HT-29 (cell line): ENCODE results near the gene RPEL1. TPM values are rescaled to one million over a fixed set of nuclear protein-coding genes. Genes with fewer than 3 reads are reported as not detected.
"Not testable (repeated sequence)": the region's sequence is repeated elsewhere in the genome, so short reads cannot be mapped to it uniquely, and the experiment has no call there.

ENCODE experiments used
- DNase-seq: peaks from one replicate; pipeline ENCODE4 v3.0.0-alpha.2; 2015; ENCODE audit warnings: low spot score
- total RNA-seq: library from RNA; depleted of rRNA; stranded (reverse); fragments of >200 nt; shearing (Covaris generic); gene quantifications from 2 replicates; pipeline ENCODE4 v1.2.3, GENCODE V29; 2014

The RPEL1 gene
- total RNA-seq, 1 experiment from 2014 or later, result 0.05 TPM

DNA sequence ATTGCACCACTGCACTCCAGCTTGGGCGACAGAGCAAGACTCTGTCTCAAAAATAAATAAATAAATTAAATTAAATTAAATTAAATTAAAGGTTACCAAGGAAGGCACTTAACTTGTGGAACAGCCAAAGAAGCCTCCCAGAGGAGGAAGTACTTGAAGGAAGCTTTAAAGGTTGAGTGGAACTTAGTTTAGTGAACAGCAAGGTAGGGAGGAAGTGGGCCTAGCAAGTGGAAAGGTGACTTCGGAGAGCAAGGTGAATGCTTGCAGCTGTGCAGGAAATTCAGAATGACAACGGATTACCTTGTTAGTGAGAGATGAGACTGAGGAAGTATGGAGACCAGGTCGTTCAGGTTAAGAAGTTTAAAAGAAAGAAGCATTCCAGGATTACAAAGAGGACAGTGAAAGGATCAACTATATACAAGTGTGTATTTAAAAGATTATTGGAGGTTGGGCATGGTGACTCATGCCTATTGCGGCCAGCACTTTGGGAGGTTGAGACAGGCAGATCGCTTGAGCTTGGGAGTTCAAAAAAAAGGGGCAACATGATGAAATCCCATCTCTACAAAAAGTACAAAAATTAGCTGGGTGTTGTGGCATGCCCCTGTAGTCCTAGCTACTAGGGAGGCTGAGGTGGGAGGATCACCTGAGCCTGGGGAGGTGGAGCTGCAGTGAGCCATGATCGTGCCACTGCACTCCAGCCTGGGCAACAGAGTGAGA lies 12.8 kb upstream of the RPEL1 start:
- peak; percentile 45 for DNase-seq

DNA sequence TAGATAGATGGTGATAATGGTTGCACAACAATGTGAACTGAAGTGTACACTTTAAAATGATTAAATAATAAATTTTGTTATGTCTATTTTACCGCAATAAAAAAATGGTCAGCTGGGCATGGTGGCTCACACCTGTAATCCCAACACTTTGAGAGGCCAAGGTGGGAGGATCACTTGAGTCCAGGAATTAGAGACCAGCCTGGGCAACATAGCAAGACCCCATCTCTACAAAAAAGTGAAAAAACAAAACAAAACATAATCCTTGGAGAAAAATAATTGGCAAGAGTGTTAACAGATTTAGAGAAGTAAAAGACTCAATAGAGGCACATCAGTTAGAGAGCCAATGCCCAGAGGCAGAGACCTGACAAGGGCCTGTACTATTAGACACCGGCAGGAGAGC lies 9.9 kb upstream of the RPEL1 start:
- DNase-seq, result no peak

DNA sequence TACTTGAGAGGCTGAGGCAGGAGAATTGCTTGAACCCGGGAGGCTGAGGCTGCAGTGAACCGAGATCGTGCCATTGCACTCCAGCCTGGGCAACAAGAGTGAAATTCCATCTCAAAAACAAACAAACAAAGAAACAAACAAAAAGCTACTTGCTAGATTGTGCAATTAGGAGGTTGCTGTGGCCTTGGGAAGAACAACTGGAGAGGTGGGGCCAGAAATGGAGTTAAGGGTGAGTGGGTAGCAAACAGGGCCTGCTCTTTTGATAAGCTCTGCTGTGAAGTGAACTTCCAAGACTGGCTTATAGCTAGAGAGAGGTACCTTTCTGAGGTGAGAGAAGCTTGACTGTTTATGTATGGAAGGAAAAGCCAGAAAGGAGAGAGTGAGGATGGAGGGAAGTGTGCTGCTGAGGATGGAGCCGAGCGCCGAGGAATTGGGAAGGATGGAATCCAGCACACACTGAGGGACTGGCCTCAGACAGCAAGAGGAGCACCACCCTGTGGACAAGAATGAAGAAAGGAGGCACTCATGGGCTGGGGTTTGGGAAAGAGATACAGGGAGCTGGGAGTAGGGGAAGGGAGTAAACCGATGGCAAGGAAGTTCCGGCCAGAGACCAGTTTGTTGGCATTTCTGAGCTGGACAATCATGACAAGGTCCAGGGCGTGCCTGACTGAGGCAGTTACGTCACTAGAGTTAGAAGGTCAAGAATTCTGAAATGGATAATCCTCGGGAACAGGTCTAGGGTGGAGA lies 7.0 kb upstream of the RPEL1 start:
- DNase-seq, result peak; percentile 97

DNA sequence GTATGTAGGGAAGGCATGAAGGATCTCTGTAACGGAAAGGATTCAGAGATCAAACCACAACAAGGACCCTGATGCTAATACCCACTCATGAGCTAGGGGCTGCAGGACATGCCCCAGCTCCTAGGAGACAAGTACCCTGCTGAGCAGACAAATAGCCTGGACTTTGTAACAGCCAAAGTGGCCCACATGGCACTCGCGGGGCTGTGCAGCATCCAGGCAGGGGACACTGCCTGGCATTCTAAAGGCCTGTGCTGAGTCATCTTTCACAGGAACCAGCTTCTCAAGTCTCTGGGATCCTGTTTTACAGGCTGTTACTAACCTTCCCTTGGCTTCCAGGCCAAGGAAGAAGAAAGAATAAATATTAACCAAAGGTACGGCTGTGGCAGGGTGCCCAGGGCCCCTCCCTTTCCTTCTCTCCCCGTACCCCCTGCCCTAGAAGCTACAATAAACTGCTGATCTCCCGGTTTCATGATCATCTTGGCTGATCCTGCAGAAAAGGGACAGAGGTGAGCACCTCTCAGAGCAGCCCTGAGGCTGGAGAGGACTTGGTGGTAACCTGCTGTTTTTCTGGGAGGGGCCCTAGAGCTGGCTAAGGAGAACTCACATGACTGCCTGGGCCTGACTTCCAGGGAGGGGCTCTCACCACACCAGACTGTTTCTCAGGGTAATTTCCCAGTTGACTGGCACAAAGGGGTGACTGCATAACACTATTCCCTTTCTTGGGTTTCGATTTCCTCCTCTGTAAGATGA lies 4.2 kb upstream of the RPEL1 start:
- peak; percentile 99 for DNase-seq

DNA sequence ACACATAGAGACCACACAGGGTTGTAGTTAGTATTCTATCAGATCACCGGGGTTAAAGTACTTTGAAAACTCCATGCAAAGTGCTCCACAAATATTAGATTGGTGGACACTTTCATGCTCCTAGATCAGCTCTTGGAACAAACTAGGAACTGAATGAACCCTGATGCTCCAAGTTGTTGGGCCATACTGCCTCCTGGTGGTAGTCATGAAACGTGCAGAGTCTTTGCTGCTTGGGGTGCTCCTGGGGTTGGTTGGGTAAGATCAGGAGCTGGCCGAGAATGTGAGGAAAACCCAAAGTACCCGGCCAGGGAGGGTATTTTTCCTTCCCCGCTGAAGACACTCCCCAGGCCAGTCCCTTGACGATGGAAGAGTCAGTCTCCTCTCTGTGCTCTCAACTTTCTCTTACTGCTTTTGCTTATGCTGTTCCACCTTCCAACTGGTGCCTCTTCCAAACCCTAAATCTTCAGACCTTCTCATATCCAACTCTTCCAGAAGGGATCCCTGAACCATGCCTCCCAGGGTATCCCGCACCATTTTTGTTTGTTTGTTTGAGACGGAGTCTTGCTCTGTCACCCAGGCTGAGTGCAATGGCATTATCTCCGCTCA lies 918 bp upstream of the RPEL1 start:
- peak; percentile 90 for DNase-seq

DNA sequence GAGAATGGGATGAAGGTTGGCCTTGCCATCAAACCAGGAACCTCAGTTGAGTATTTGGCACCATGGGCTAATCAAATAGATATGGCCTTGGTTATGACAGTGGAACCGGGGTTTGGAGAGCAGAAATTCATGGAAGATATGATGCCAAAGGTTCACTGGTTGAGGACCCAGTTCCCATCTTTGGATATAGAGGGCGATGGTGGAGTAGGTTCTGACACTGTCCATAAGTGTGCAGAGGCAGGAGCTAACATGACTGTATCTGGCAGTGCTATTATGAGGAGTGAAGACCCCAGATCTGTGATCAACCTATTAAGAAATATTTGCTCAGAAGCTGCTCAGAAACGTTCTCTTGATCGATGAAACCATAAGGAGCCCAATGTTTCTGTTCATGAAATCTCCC lies 637 bp downstream of the RPEL1 start:
- DNase-seq, result no peak

DNA sequence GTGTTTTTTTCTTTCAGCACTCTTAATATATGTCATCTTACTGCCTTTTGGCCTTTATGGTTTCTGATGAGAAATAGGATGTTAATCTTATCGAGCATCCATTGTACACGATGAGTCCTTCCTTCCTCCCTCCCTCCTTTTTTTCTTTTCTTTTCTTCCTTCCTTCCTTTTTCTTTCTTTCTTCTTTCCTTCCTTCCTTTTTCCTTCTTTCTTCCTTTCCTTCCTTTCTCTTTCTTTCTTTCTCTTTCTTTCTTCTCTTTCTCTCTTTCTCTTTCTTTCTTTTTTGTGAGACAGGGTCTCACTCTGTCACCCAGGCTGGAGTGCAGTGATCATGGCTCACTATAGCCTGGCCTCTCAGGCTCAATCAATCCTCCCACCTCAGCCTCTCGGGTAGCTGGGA lies 8.4 kb downstream of the RPEL1 start:
- DNase-seq, result no peak

DNA sequence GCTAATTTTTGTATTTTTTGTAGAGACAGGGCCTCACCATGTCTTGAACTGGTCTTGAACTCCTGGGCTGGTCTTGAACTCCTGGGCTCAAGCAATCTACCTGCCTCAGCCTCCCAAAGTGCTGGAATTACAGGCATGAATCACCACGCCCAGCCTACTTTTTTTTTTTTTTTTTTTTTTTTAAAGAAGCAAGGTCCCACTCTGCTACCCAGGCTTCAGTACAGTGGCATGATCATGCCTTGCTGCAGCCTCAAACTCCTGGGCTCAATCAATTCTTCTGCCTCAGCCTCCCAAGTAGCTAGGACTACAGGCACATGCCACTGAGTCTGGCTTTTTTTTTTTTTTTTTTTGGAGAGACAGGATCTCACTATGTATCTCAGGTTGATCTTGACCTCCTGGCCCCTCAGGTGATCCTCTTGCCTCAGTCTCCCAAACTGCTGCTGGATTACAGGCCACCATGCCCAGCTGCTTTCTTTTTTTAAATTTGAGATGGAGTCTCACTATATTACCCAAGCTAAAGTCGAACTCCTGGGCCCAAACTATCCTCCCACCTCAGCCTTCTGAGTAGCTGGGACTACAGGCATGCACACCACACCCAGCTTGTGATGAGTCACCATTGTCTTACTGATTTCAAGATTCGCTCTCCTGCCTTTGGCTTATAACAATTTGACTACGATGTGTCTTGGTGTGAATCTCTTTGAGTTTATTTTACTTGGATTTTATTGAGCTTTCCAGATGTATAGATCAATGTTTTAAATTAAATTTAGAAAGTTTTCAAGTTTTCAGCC lies 9.0 kb downstream of the RPEL1 start:
- no peak for DNase-seq

DNA sequence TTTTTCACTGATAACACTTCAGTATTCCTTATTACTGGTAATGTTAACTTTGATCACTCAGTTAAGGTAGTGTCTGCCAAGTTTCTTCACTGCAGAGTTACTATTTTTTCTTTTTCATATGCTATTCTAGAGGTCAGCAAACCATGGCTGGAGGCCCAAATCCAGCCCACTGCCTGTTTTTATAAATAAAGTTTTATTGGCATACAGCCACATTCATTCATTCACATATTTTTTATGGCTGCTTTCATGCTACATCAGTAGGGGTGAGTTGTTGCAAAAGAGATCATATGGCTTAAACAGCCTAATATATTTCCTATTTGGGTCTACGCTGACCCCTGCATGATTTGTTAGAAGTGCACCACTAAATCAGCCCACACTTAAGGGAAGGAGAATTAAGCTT lies 10.9 kb downstream of the RPEL1 start:
- DNase-seq, result no peak

DNA sequence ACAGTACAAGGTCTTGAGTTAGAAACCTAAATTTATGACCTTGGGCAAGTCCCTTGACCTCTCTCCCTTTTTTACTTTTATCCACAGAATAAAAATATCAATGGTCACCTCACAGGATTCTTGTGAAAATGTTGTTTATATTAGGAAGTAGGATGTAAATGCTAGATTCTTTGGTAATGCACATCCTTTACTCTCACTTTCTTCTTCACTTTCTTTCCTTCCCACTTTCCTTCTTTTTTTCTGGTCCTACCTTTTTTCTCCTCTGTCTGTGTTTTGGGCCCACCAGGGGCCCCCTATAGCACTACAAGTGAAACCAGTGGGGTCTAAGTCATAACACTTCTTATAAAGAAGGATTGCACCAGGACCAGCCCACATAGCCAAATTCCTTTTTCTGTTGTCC lies 12.1 kb downstream of the RPEL1 start:
- DNase-seq, result no peak

DNA sequence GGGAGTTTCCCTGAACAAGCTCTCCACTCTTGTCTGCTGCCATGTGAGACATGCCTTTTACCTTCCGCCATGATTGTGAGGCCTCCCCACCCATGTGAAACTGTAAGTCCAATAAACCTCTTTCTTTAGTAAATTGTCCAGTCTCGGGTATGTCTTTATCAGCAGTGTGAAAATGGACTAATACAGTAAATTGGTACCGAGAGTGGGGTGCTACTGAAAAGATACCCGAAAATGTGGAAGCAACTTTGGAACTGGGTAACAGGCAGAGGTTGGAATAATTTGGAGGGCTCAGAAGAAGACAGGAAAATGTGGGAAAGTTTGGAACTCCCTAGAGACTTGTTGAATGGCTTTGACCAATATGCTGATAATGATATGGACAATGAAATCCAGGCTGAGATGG lies 13.2 kb downstream of the RPEL1 start:
- not testable (repeated sequence) for DNase-seq

DNA sequence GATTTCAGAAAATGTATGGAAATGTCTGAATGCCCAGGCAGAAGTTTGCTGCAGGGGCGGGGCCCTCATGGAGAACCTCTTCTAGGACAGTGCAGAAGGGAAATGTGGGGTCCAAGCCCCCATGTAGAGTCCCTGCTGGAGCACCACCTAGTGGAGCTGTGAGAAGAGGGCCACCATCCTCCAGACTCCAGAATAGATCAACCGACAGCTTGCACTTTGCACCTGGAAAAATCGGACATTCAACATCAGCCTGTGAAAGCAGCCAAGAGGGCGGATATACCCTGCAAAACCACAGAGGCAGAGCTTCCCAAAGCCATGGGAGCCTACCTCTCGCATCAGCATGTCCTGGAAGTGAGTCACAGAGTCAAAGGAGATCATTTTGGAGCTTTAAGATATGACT lies 14.3 kb downstream of the RPEL1 start:
- DNase-seq, result no peak

DNA sequence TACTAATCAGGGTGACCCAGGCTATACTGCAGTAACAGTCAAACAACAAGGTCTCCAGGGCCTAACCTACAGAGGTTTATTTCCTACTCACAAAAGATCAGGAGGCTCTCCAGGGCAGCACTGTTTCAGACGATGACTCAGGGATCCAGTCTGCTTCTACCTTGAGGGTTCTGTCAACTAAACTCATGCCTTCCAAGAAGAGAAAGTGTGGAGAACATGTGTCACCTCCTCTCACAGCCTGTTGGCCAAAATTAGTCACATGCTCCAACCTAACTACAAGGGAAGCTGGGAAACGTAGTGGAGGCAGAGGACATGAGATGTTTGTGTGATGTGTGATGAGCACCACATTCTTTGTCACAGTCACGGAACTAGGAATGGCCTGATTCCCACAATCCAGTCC lies 16.5 kb downstream of the RPEL1 start:
- DNase-seq, result no peak

DNA sequence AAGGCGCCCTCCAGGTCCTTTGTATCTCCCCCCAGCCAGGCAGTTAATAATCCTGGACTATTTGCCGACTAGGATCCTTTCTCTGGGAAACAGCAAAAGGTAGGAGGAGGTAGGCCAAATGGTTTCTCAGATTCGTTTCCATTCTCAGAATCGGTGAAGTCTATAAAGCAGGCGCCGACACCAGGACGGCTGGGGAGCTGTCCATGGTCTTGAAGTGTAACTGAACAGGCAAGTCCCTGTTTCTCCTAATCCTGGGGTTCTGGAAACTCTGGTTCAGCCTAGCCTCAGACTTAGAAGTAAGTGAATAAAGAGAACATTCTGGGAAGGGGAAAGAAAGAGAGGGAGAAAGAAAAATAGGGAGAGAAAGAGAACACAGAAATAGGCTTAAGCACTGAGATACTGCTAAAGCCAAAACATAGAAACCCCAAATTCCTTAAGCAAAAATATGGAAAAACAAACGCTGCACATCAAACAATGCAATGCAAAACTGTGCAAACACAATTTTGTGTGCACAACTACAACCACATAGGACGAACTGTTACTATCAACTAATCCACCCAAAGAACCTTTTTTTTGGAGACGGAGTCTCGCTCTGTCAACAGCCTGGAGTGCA lies 20.1 kb downstream of the RPEL1 start:
- peak; percentile 64 for DNase-seq

DNA sequence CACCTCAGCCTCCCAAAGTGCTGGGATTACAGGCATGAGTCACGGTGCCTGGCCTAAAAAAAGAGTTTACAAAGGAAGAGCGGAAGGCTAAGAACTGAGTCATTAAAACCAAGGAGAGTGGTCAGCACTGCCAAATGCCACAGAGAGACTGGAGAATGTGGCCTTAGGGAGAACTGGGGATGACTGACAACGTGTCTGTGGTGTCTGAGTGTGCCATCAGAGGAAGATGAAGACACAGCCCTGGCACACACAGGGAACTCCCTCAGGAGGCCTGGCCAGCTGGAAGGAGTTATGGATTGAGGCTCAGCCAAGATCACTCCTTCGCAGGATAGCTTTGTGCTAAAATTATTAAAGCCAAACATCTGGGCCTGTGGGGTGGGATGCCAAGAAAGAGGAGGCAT lies 27.4 kb downstream of the RPEL1 start:
- no peak for DNase-seq

DNA sequence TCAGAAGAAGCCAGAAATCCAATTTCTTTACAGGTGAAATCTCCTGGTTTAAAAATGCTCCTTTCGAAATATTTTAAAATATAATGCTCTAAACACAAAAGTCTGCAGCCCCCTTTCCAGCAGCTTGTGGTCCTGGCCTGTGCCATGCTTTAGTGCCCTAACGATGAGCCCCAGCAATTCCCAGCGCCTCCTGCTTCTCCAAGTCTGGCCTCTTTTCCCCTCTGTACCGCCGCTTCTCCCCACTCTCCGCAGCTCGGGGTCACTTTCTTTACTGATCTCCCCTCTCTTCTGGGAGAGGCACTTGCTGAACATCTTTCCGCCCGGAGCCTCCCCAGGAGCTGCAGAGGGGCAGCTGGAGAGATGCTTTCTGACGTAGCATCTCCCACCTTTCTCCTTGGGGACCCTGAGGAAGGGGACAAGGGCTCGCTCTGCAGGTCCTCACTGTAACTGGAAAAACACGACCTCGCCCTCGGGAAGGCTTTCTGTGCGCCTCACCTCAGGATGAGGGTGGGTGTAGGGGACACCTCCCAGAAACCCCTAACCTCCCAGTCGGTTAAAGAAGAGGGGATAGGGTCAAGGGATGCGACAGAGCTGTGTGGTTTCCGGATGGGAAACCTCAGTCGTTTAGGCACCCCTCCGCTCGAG lies 30.7 kb downstream of the RPEL1 start:
- DNase-seq, result no peak

DNA sequence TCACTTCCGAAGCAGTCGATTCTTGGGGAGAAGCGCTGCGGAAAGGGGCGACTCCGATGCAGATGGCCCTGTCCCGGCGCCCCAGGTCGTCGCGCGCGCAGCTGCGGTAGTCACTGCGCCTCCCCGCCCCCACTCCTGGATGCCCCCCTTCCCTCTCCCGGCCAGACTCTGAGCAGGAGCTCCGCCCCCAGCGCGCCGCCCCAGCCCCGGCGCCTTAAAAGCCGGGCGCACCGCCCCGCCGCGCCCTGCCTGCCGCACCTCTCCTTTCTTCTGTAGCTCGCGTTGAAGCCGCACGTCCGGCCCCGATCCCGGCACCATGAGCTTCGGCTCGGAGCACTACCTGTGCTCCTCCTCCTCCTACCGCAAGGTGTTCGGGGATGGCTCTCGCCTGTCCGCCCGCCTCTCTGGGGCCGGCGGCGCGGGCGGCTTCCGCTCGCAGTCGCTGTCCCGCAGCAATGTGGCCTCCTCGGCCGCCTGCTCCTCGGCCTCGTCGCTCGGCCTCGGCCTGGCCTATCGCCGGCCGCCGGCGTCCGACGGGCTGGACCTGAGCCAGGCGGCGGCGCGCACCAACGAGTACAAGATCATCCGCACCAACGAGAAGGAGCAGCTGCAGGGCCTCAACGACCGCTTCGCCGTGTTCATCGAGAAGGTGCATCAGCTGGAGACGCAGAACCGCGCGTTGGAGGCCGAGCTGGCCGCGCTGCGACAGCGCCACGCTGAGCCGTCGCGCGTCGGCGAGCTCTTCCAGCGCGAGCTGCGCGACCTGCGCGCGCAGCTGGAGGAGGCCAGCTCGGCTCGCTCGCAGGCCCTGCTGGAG lies 31.4 kb downstream of the RPEL1 start, which contains the start of gene INA:
Gene INA, plus strand, starts transcription at position 243 of the 817 bp plus-strand sequence. Its CDS starts 74 bp downstream, at position 317.
- no peak for DNase-seq

DNA sequence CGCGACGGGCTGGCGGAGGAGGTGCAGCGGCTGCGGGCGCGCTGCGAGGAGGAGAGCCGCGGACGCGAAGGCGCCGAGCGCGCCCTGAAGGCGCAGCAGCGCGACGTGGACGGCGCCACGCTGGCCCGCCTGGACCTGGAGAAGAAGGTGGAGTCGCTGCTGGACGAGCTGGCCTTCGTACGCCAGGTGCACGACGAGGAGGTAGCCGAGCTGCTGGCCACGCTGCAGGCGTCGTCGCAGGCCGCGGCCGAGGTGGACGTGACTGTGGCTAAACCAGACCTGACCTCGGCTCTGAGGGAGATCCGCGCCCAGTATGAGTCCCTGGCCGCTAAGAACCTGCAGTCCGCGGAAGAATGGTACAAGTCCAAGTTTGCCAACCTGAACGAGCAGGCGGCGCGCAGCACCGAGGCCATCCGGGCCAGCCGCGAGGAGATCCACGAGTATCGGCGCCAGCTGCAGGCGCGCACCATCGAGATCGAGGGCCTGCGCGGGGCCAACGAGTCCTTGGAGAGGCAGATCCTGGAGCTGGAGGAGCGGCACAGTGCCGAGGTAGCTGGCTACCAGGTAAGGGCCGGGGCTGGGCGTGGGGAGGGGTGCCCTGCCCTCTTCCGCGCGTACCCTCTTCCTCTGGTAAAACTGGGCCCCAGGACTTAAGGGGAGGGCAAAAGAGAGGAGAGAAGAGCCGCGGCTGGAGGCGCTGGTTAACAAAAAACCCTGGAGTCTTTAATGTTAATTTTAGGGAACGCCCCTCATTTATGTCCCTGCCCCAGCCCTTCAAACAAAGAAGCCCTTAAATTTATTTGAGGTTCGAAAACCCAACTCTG lies 32.2 kb downstream of the RPEL1 start:
- DNase-seq, result no peak

DNA sequence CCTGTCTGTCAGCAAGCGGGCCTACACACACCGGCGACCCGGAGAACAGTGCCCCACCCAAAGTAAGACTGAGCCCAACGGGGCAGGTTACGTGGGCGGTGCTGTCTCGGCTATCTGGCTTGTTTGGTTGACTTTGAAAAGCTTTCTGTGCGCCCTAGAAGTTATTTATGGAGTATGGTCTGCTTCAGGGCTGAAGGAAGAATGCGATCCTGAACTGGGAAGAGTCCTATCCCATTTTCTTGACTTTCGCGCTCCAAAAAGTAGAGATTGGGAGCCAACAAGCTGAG lies 32.8 kb downstream of the RPEL1 start:
- no peak for DNase-seq
